HG03135 (cell line): ENCODE results near the gene DUSP14.

Experiments
- ATAC-seq: cut with Tn5 transposase; IDR thresholded peaks from one replicate; pipeline ENCODE4 v1.9.1; 2021; ENCODE audit warnings: mild to moderate bottlenecking, moderate library complexity; ENCODE audit not compliant: unreplicated experiment

Gene DUSP14

GRCh38 chr17:37553401-37553966, 63.8 kb downstream of the DUSP14 start:
- ATAC-seq, result no peak

- no peak for ATAC-seq
Measured at GRCh38 chr17:37555386-37555785, 65.7 kb downstream of the DUSP14 start.

- no peak for ATAC-seq
Measured at GRCh38 chr17:37557482-37557881, 67.8 kb downstream of the DUSP14 start.

GRCh38 chr17:37558299-37558698, 68.6 kb downstream of the DUSP14 start:
- no peak for ATAC-seq

GRCh38 chr17:37562016-37562745, 72.5 kb downstream of the DUSP14 start:
- no peak for ATAC-seq
